GM15510 (cell line): ENCODE data around the gene CLIC5.

ENCODE experiments used
- POLR2A ChIP-seq: IDR thresholded peaks from 3 replicates; pipeline ENCODE4 v1.6.1; 2011; ENCODE audit warnings: borderline replicate concordance; ENCODE audit not compliant: insufficient read length; ENCODE audit errors: extremely low read depth

CLIC5 gene

DNA sequence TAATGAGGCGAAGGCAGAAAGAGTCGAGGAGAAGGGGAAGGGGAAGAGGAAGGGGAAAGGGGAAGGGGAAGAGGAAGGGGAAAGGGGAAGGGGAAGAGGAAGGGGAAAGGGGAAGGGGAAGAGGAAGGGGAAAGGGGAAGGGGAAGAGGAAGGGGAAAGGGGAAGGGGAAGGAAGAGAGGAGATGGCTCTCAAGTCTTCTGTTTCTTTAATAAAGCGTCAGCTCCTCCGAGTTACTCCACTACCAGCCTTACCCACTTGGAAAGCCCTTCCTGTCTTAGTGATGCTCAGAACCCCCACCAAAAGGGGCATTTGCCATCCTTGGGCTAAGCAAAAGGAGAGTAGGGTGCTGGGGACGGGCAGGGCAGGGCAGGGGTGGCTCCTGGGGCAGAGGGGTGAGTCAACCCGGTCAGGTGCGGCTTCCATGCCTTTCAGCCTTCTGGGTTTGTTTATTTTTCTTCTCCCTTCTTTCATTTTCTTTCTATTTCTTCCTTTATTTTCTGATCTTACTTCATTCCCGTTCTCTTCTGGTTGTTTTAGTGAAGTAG, 476 bp upstream of the CLIC5 start:
- TF ChIP-seq POLR2A: no peak

- TF ChIP-seq POLR2A: no peak
Measured at GRCh38 chr6:46014511-46015118, 1.0 kb downstream of the CLIC5 start.

- no peak for TF ChIP-seq POLR2A
Measured at GRCh38 chr6:46014046-46014445, 1.6 kb downstream of the CLIC5 start.

DNA sequence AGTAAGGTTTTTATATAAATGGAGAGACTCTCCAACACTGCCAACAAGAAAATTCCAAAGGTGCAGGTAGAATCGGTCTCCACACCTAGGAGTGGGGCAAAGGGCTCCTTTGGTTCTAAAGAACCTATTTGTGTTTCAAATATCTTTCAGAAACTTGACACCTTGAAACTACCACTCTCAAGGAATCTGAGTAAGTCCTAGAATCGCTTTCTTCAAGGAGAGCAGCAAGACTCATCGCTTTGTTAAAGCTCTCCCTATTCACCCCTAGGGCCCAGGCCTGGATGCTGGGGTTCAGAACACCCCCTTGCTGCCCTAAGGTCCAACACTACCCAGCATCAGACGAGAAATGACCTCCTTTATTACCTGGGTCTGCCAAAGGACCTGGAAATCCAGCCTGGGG, 2.0 kb downstream of the CLIC5 start:
- TF ChIP-seq POLR2A: no peak

- no peak for TF ChIP-seq POLR2A
Measured at GRCh38 chr6:46012834-46013233, 2.8 kb downstream of the CLIC5 start.

- no peak for TF ChIP-seq POLR2A
Measured at GRCh38 chr6:46011188-46012085, 4.2 kb downstream of the CLIC5 start.

DNA sequence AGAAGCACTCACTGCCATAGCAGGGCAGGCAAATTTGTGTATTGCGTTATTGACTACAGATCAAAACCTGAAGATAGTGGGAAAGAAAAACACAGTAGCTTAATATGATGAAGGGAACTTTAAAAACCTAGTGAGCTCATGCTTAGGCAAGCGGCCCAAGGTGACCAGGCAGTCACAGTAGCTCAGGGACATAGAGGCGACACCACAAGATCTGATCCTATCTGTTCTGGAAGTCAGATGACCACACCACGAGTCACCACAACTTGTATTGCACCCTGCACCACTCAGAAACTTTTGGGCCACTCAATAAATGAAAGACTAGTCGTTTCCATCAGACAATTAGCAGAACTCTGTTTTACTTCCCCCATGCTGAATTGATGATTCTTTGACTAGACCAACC, 4.9 kb downstream of the CLIC5 start:
- no peak for TF ChIP-seq POLR2A

DNA sequence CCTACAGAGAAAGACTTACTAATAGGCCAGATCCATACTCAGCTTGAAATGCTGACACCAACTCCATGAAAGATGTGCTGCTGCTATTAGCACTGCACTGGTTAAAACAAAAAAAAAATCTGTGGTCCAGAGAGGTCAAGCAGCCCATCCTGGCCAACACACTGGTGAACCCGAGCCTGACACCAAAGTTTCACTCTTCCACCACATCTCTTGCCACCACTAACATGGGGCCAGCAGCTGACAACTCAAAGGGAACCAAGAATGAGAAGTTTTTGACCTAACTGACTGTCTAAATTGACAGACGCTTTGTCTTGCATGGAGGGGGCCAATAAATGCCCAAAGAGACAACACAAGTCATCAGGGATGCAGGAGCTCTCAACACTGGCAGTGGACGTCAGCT, 5.4 kb downstream of the CLIC5 start:
- TF ChIP-seq POLR2A: no peak

DNA sequence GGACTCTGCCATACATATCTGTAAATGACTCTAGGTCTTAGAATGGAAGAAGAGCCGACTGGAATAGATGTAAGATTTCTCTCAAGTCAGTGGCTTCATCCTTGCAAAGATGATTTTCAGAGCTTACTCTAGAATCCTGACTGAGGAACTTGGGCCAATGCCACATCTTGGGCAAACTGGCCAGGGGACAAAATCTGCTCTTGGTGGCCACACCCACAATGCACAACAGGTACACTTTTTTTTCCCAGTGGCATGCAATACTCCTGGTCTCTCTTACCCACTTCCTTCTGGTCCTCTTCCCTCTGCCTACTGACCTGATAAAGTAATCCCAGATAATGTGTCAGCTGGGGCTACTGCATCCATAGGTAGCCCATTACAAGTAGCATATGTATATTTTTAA, 13.4 kb downstream of the CLIC5 start:
- TF ChIP-seq POLR2A: no peak

GRCh38 chr6:46000905-46001304, 14.8 kb downstream of the CLIC5 start:
- no peak for TF ChIP-seq POLR2A

DNA sequence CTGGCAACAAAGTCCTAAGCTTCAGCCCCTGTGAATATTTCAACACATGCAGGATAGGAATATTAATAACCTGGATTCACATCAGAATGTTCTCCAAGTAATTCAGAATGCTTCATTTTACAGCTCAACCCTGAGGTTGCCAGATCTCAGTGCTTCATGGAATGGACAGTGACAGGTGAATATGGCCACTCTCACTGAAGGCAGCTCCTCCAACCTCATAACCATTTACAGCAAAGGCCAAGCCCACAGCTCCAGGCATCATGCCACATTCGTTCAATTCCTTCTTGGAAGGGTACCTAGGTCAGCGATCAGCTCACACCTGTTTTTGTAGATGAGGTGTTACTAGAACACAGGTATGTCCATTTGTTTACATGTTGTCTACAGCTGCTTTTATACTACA, 17.1 kb downstream of the CLIC5 start:
- no peak for TF ChIP-seq POLR2A

GRCh38 chr6:45997875-45998506, 17.7 kb downstream of the CLIC5 start:
- TF ChIP-seq POLR2A: no peak

DNA sequence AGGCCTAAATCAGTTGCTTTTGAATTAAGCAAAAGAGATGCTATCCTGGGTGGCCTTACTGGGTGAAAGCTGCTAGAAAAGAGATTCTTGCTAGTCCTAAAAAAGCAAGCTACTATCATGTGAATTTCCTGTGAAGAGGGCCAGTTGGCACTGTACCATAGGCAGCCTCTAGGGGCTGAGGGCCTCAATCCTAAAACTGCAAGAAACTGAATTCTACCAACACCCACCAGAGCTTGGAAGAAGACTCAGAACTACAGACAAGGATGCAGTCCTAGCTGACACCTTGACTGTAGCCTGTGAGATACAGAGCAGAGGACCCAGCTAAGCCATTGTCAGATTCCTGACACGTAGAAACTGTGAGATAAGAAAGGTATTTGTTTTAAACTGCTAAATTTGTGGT, 24.5 kb downstream of the CLIC5 start:
- TF ChIP-seq POLR2A: no peak

GRCh38 chr6:45990162-45990561, 25.5 kb downstream of the CLIC5 start:
- no peak for TF ChIP-seq POLR2A

GRCh38 chr6:45988635-45989034, 27.0 kb downstream of the CLIC5 start:
- no peak for TF ChIP-seq POLR2A
